DMS79 treated with DMSO at 0.1 percent for 48 hours (cell line): Measurements from ENCODE around the gene POU2AF3.

Experiments used
- DNase-seq: peaks from one replicate; lab custom pipeline; 2025; lab: John Stamatoyannopoulos, UW

The POU2AF3 gene

DNA sequence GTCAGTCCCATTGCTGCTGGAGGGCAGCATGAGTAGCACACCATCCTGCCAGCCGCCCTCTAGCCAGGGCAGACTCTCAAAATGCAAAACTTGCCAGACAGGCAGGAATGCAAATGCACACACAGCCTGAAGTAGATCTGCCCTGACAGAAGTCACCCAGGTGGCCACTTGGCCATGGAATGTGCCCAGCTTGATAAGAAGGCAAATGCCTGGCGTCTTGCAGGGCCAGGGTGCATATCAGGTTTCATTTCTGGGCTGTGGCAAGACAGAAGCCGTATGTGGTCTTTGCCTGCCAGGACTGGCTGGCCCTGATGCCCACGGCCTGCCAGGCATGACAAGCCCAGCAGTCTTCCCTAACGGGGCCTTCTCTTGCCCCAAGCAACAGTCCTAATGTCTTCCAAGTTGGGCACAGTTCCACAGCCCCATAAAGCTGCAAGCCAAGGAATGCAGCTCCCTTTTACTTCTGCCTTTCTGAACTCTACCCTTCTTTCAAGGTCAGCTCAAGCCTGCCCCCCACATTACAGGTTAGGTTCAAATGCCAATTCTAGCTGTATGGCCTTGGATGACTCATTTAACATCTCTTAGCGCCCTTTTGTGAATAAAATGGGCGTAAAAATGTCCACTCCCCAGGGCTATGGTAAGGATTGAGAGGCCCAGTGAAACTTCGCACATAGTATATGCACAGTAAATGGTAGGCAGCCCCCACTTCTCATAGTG lies 29.7 kb downstream of the POU2AF3 start:
- peak; percentile 70 for DNase-seq

DNA sequence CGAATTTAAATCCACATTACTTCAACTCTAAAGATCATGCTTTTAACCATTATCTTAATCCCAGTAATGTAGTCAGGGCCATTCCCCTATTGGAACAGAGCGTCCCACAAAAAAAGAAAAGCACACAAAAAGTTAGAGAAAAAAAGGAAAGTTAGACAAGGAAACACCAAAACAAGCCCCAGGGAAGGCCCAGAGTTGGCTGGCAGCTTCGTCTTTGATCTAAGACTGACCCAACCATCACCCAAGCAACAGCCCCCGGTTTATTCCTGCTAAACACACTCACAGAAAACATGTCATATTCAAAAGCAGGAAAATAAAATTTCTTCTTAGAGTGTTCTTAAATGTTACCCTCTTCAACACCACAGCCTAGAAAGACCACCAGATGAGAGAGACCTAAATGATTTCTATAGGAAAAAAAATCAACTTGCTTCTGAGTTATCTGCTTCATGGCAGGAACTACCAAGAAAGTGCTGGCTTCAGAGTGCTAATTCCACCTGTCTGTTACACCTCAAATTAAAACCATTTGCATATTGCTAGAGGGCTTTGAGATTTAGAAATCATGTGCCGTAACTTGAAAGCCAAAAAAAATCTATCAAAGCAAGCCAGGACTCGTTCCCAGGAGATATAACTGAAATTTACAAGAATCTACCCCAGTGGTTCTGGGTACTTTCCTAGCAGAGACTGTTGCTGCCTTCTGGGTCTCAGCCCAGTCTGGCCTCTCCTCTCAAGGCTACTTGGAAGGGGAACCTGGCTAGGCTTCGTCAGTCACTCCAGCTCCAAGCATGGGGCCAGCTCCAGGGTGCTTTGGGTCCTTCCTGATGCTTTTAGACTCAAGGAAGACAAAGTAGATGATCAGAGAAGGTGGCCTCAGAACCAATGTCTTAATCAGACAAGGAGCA lies 31.2 kb downstream of the POU2AF3 start:
- DNase-seq, result peak; percentile 78

DNA sequence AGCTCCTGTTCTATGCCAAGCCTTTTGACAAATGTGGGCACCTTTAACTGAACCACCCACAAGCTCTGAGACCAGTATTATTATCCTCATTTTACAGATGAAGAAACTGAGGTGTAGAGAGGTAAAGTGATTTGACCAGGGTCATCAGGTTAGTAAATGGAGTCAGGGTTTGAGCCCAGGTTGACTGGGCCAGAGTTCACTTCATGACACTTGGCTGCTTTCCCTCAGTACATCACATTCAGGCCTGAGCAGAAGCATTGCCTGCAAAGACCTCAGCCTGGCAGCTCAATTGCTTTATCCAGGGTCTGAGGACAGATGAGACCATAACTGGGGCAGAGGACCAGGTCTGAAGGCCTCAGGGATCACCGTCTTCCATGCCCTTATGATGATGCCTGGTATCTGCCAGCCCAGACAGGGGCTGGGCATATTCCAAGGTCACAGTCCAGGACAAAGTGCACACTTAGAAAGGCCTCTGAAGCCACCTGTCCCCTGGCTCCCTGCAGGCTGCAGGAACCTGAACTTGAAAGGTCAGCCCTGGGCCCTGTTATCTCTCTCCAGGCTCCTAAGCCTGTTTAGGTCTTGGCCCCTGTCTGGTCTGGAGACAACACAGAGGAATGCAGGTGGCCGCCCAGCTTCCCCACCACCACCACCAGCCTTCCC lies 32.0 kb downstream of the POU2AF3 start:
- no peak for DNase-seq

DNA sequence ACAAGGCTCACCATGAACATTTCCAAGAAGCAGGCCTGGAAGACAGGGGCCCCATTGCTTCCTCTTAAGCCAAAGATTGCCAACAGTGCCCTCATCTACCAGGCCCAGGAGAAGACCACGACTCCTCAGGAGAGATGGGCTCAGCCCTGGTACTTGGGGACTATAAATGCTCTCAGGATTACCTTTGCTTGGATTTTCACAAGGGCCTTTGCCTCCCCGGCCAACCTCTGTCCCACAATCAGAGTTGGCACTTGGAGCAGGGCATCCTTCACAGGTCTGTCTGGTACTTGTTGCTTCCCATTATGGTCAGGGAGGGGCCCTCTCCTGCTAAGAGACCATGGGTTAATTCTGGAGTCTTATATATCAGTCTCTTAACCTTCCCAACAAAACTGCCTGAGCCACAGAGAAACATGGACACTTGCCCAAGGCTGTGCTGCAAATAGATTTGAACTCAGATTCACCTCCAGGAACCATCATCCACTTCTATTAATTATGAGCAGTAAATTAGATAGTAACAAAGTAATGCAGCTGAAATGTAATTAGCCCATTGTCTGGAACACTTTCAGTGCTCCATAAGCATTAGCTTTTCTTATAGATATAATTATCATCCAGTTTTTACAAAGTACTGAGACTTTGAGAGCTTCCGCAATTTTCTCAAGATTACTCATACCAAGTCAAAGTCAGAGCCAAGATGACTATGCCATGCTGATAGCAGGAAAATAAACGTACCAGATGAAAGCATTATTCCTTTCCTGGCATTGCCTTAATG lies 33.5 kb downstream of the POU2AF3 start:
- DNase-seq, result no peak

DNA sequence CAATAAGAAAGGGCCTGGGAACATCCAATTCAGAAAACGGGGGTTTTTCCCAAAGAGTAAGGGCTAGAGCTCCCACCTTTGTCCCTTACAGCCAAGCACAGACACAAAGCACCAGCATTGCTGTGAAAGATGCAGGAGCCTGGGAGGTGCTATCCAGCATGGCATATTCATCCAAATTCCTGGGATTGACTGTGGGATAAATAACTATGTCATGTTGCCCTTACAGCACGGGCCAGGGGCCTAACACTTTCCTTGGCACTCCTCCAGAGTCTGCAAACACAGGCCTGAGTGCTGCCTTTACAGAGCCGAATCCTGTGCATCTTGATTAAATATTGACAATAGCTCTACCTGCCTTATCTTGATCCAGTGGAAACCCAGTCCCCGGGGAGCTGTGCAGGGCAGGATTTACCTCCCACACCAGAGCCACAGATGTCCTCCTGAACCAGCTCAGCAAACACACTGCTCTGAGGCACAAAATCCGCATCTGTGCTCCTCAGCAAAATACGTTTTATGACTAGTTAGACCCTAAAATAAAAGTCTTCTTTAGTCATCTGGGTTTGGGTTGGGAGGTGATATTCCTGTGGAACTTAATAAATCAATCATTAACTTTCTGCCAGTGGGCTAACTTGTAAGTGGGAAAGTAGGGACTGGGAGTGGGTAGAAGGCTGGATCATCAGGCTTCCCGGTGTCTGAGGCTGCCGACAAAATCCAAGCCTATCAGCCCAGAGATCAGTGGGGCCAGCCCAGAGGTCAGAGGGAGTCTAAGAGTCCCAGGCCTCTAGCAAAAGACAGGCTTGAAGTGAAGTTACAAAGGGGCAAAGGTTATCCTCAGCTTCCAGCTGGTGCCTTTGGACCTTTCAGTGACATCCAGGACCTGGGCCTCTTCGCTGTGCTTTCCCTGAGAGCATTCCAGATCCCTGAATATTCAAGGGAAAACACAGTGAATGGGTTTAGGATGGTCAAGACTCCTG lies 36.5 kb downstream of the POU2AF3 start:
- DNase-seq, result peak; percentile 71

DNA sequence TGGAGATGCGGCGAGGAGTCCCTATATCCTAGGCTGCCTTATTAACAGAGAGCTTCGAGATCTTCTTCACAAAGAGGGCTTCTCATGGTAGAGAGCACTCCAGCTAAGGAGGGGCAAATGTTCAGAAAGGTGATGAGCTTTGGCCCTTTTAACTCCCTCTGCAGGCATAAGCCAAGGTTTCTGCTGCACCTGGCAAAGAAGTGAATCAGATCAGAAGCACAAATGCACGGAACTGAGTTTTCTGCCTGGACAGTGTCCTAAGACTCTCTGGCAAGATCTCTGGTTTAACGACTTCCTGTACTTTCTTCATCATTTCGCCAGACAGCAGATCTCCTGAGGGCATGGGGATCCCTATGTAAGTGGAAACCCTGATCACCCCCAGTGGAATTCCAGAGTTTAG lies 37.2 kb downstream of the POU2AF3 start:
- peak; percentile 30 for DNase-seq

DNA sequence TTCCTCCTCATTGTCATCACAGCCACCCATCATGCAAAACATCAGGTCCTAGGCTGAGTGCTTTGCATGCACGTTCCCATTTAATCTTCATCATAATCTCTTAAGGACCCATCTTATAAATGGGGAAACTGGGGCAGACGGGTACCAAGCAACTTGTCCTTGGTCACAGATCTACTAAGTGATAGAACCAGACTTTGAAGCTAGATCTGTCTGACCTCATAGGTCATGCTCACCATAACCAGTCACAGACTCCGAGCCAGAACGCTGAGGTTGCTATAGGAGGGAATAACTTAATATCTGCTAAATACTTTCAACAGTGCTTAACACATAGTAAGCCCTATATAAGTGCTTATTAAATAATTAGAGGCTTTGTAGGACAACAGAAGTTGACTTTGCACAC lies 37.7 kb downstream of the POU2AF3 start:
- DNase-seq, result no peak

DNA sequence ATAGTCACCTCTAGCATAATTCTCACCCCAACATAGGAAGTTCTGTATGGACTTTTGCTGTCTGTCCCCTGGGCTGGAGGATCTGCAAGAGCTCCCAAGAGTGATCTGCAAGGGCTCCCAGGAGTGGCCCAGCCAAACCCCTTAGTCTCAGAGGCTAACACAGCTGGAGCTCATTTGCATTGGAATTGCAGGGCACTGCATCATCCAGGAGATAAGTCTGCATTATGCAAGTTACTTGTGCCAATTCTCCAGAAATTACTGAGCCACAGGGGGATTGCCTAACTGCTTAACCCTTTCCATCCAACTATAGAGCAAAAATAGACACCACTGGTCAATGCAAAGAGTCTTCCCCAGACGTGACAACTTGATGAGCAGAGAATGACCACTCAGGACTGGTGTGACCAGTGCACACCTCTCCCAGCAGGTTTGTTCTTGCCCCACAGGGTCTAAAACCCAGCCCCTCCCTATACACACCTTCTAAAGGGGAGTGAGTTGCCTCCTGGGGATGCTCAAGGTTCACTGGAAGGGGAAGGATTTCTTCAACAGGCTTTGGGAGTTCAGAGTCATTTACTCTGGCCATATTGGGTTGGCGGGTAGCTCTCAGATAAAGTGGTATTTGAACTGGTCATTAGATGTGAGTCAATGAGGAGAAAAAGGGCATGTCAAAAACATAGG lies 38.4 kb downstream of the POU2AF3 start:
- DNase-seq, result no peak

DNA sequence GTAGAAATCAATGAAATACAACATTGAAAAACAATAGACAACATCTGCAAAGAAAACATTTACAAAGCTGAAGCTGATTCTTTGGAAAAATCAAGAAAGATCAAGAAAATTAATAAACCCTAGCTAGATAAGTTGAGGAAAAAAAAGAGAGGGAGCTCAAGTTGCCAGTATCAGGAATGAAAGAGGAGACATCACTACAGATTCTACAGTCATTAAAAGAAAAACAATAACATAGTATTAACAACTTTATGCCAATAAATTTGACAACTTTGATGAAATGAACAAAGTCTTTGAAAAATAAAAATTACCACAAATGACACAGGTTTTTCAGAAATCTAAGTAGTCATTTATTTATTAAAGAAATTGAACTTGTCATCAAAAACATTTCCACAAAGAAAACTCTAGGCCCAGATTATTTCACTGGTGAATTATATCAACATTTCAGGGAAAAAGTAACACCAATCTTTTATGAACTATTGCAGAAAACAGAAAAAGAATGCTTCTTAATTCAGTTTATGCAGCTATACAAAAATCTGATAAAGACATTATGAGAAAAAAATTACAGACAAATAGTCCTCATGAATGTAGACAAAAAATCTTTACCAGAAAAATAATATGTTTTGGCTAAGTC lies 41.5 kb downstream of the POU2AF3 start:
- no peak for DNase-seq

DNA sequence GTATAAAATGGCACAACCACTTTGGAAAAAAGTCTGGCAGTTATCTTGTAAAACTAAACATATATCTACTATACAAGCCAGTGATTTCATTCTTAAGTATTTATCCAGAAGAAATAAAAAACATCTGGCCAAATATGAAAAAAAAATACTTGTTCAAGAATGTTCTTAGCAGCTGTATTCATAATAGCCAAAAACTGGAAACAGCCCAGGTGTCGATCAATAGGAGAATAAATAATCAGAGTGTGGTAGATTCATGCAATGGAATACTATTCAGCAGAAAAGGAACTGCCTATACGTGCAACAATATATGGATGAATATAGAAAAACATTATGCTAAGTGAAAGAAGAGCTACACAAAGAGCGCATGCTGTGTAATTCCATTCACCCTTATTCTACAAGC lies 44.0 kb downstream of the POU2AF3 start:
- no peak for DNase-seq

DNA sequence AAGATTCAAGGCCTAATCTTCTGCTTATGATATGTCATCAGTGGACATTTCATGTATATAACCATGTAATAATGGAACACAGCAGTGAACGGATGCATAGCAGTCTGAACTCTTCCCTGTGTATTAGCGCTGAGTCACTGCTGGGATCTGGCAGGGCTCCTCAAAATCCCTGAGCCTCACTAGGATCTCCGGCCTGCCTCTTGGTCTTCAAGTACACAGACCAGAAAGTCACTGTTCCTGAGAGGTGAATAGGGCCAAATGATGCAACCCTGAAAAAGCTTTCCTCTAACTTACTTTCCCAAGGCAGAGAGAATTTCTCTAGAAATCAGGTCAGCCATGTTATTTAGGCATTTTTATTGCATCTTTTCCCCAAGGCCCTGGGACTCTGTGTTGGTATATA lies 45.7 kb downstream of the POU2AF3 start:
- DNase-seq, result no peak

DNA sequence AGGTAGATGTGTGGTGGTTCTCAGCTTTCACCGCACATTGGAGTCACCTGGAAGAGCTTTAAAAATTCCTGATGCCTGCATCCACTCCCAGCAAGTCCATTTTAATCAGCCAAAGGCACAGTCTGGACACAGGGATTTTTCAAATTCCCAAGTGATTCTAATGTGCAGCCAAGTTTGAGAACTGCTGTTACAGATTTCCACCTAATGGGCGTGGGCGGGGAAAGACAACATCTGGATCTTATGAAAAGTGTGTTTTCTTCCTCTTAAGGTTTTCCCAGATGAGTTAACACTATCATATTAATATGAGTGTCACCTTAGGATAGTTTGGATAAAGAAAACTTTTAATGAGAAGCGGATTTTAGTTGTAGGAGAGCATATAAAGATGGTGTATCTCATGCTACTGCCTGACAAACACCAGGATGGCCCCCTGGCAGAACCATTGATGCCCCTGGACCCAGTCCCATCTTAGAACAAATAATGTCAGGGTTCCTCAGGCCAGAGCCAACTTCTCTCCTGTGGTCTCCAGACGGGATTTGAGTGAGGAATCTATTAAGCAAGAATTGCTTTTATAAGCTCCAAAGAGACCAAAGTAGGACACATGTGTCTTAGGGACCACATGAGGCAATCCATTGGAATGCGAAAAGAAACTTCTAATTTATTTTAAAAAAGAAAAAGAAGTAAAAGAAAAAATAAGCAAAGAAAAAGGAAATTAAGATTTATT lies 48.8 kb downstream of the POU2AF3 start:
- no peak for DNase-seq

DNA sequence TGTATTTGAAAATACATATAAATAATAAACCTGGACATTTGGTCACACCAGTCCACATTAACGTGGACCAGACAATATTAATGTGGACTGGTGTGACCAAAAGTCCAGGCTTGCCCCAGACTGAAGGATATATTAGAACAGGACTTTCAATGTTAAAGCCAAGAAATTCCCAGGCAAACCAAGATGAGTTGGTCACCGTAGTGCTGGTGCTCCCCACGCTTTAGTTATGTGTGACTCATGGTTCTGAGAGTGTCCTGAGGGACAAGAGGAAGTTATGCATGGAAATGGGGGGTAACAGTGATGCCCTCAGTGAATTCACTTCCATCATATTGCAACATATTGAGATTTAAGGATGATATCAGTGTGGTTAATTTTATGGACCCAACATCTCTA lies 49.4 kb downstream of the POU2AF3 start:
- DNase-seq, result no peak

DNA sequence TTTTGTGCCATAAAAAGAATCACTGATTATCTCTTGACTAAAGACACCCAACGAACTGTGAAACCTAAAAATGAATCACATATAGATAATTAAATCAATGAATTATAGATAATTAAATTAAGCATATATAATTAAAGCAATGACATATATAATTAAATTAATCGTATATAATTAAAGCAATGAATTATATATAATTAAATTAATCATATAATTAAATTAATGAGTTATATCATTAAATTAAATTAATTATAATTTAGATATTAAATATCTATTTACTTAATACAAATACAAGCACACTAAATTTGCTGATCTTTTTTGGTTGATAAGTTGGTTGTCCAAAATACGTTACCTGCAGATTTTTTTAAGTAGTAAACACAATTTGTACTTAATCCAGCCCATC lies 49.8 kb downstream of the POU2AF3 start:
- DNase-seq, result no peak

DNA sequence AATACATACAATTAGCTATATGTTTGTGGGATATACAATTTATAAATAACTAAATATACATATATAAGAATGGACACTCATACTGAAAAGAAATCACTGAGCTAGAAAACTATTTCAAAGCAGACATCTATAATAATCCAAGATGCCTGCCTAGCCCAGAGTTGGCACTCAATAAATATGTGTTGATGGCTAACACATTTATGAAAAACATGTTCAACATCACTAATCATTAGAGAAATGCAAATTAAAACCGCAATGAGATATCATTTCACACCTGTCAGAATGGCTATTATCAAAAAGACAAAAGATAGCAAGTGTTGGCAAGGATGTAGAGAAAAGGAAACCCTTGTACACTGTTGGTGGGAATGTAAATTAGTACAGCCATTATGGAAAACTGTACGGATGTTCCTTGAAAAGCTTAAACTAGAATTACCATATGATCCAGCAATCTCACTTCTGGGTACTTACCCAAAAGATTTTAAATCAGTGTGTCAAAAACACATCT lies 50.9 kb downstream of the POU2AF3 start:
- no peak for DNase-seq

DNA sequence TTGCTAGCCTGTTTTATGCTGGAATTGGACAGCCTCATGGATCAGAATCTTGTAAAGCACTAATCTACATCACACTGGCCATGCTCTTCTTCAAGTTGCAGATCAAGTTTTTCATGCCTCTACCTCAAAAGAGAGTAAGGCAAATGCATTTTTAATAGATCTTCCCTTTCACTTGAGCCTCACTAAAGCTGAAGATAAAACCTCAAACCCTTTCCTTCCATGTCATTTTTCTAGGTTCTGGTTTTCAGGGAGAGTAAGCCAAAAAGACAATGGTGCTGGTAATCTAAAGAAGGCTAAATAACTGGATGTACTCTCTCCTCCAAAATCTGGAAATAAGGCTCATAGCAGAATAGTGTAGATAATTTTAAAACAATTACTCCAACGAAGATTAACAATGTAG lies 52.5 kb downstream of the POU2AF3 start:
- DNase-seq, result no peak

DNA sequence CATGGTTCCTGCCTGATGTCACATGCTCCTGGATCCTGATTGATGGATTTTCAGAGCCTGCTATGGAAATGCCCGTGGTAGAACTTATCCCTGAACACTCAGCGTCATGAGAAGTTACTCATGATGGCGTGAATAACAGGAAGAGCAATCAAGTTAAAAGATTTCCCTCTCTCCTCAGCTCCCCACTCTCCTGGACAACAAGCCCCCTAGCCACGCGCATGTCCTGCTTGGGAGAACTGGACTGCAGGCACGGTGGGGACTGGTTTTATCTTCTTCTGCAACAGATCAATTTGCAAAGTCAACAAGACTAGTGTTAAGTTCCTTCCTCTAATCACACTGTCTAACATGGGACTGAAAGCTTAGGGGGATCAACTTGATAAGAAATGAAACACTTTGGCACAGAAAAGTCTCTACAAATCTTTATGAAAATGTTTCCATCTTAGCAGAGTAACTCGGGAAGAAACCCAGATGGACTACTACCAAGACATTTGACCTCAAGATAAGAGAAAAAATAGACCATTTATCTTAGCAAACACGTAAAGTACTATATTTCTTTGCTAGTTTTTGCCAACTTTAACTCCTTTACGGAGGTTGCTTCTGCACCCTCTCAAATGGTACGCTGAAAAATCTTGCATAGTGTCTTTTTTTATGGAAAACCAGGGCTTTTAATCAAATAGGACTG lies 53.2 kb downstream of the POU2AF3 start:
- DNase-seq, result no peak

DNA sequence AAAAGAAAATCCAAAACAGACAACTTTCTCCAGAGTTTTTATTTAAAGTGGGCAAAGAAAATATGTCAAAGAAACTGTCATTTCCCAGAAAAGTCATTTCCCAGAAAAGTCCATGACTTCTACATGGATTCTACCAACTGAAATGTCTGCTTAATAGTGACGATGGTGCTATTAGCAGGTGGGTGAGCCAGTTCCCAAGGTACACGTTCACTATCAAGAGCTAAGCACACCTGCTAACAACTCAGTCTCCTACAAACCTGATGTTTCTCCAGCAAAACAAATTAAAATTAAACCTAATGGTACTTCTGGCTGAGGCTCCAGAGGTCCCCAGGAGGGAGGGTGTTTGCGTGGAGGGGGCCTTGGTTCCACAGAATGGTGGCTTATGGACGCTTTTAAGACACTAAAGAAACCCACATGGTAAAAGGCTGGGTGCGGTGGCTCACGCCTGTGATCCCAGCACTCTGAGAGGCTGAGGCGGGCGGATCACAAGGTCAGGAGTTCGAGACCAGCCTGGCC lies 53.9 kb downstream of the POU2AF3 start:
- no peak for DNase-seq
